Germinal center (tissue), 1 donor: ENCODE measurements around the gene MILR1.
A peak's percentile ranks its signal among the peaks of the same experiment; 100 is the strongest.
"Not testable (repeated sequence)": the region's sequence is repeated elsewhere in the genome, so short reads cannot be mapped to it uniquely, and the experiment has no call there.

ENCODE experiments used
- DNase-seq: peaks from one replicate; pipeline ENCODE4 v3.0.0; 2012; ENCODE audit warnings: mixed read lengths, low spot score

MILR1 gene

DNA sequence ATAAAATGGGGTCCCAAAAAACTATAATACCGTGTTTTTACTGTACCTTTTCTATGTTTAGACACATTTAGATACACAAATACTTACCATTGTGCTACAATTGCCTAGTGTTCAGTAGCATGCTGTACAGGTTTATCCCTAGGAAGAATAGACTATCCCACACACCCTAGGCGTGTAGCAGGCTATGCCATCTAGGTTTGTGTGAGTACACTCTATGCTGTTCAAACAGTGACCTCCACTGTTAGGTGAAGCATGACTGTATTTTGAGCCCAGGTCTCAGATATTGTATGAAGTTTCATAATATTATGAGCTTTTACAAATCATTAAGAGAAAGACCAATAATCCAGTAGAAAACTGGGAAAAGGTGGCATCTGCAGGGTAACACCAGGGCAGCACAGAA is 23.6 kb downstream of the MILR1 start:
- no peak for DNase-seq

DNA sequence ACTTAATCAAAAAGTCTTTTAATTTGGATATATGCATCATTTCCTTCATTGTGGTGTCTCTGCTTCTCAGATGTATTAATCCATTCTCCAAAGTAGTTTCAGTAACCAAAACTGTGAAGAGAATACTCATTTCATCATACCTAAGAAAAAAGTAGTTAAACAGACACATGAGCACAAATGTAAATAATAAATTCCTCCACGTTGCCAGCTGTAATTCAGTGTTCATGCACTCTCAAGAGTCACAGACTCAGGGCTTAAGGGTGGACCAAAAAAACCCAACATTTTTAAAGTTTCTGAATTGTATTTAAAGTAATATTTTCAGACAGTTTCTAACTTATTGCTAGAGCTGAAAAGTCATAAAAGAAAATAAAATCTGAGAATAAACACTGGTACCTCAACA is 28.9 kb downstream of the MILR1 start:
- DNase-seq, result no peak

- no peak for DNase-seq
Observed at GRCh38 chr17:64480951-64481350, 32.0 kb downstream of the MILR1 start.

- DNase-seq, result no peak
Observed at GRCh38 chr17:64484380-64484779, 35.5 kb downstream of the MILR1 start.

- DNase-seq, result no peak
Observed at GRCh38 chr17:64488301-64488700, 39.4 kb downstream of the MILR1 start.

- no peak for DNase-seq
Observed at GRCh38 chr17:64491034-64491860, 42.3 kb downstream of the MILR1 start.

- DNase-seq, result no peak
Observed at GRCh38 chr17:64491994-64492393, 43.1 kb downstream of the MILR1 start.

- DNase-seq, result peak; percentile 32
Observed at GRCh38 chr17:64492481-64493109, 43.7 kb downstream of the MILR1 start.

DNA sequence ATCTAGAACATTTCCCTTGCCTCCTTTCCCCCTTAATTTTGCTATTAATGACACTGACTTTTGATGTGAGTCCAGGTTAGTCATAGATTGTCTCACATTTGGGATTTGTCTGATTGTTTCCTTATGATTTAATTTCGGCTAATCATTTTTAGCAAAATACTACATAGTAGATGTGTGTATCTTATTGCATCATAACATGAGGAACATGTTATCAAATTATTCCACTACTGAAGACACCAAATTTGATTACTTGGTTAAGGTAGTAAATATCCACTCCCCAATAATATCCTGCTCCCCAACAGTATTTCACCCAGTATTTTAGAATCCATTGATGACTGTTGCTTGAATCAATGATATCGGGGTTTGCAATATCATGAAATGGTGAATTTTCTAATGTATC is 45.2 kb downstream of the MILR1 start:
- DNase-seq, result no peak

DNA sequence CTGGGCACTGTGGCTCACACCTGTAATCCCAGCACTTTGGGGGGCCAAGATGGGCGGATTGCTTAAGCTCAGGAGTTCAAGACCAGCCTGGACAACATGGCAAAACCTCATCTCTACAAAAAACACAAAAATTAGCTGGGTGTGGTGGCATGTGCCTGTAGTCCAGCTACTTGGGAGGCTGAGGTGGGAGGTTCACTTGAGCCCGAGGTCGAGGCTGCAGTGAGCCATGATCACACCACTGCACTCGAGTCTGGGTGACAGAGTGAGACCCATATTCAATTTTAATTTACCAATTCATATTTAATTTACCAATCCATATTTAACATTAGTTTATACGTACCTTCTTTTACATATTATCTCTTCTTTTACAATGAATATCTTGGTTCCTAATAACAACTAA is 46.4 kb downstream of the MILR1 start:
- DNase-seq, result not testable (repeated sequence)

- no peak for DNase-seq
Observed at GRCh38 chr17:64496348-64496785, 47.5 kb downstream of the MILR1 start.

- peak; percentile 93 for DNase-seq
Observed at GRCh38 chr17:64496786-64497564, 48.1 kb downstream of the MILR1 start, which contains the start of gene POLG2. POLG2 (minus strand) TSS chr17:64497054; CDS start chr17:64496968, 86 bp downstream.

DNA sequence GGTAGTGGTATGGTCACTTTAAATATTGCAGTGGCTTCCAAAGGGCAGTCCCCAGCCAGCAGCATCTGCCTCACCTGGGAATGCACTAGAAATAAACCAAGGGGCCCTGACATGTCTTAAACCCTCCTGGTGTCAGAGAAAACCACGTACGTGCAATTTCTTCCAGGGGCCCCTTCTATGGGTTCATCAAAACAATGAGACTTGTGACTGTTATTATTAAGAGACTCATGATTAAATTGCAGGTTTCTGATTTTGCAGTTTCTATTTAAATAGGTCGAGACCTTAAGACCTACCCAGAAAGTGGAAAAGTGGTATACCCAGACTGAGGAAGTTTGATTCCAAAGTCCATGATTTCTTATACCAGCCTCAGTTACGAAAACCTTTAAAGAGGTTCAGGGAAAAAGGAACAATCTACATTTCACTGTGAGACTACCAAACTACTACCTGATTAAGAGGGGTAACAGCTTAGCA is 48.7 kb downstream of the MILR1 start:
- DNase-seq, result no peak

GRCh38 chr17:64498308-64499203 is 49.6 kb downstream of the MILR1 start:
- no peak for DNase-seq

GRCh38 chr17:64499805-64500486 is 51.0 kb downstream of the MILR1 start:
- DNase-seq, result no peak

- no peak for DNase-seq
Observed at GRCh38 chr17:64500487-64500859, 51.6 kb downstream of the MILR1 start.

GRCh38 chr17:64500862-64501765 is 52.2 kb downstream of the MILR1 start:
- no peak for DNase-seq

- no peak for DNase-seq
Observed at GRCh38 chr17:64502021-64502420, 53.1 kb downstream of the MILR1 start.

GRCh38 chr17:64502809-64503208 is 53.9 kb downstream of the MILR1 start:
- no peak for DNase-seq

DNA sequence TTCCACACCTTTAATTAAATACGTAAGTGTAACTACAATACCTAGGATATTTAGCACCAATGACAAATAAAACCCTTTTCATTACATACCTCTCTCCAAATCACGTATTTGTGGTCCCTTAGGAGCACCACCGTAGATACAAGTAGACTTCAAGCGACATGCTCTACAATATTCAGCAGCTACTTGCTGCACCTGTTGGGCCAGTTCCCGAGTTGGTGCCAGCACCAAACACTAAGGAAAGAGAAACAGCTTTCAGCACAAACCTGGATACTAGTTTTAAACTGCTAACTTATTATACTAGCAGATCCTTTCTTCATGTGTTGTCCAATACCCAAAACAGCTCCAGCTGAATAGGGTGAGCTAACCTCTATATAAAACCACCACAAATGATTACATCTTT is 54.4 kb downstream of the MILR1 start:
- DNase-seq, result no peak
